ENCODE data around the gene CEP164. TPM values are rescaled to one million over a fixed set of nuclear protein-coding genes. Genes with fewer than 3 reads are reported as not detected.

CEP164 gene
- total and polyA plus RNA-seq, 2 of the 4 experiments (the other 2 are of a cell fraction): 23.3 to 26.9 TPM

DNA sequence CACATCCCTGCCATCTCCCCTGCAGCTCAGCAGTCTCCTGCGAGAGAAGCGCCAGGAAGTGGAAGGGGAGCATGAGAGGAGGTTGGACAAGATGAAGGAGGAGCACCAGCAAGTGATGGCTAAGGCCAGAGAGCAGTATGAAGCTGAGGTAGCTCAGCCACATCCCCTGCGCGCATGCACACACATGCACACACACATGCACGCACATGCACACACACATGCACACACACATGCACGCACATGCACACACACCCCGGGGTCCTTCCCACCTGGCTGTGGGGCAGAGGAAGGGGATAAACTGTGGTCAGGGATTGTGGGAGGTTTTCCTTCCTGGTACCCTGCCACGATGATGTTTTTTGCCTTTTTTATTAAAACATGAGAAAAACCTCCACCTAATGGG, 65.3 kb downstream of the CEP164 start:
- H3K9me3 ChIP-seq (ENCODE audit: control insufficient read depth, insufficient read depth, low read length): no peaks in the 10 kb centered on the region
- no peaks in the 10 kb centered on the region; the same call in 1 of the 2 replicates for H4K20me1 ChIP-seq (ENCODE audit: insufficient read depth, low read length)
- no peak overlapping the region for H3K18ac ChIP-seq (ENCODE audit: low read depth, low read length)
- no peak for DNase-seq
- no peak overlapping the region for H2AK5ac ChIP-seq (ENCODE audit: low read depth, low read length)
- no peak overlapping the region for H4K91ac ChIP-seq (ENCODE audit: insufficient read depth, low read depth, low read length)
- BruUV-seq (replicated peaks): no TSS peak
- no peak overlapping the region for H3K27ac ChIP-seq (ENCODE audit: insufficient read depth, low read length)
- no peaks in the 10 kb centered on the region for H3K27me3 ChIP-seq (ENCODE audit: control insufficient read depth, insufficient read depth, low read length)
- no peak overlapping the region for H3K14ac ChIP-seq (replicated peaks; ENCODE audit: low read depth, low read length)
- H3K4me3 ChIP-seq (ENCODE audit: insufficient read depth, low read depth, low read length): no peak overlapping the region
- H2BK5ac ChIP-seq (ENCODE audit: low read depth, low read length, poor library complexity, severe bottlenecking): no peak overlapping the region
- H2AFZ ChIP-seq (replicated peaks; ENCODE audit: low read length, poor library complexity): no peak overlapping the region
- no CpG with 5 or more reads among the region's 8 CpGs for WGBS, 2 experiments (ENCODE audit: extremely low coverage in 2 of 2, insufficient read length in 1 of 2)
- no peak overlapping the region for H3K56ac ChIP-seq (ENCODE audit: extremely low read depth, insufficient read depth, low read length)
- in situ Hi-C loops (cut with MboI; ENCODE audit: low sequenced_read_pairs) (no loop called here), intact Hi-C loops (cut with micrococcal nuclease) (no loop called here), dilution Hi-C loops (cut with HindIII; ENCODE audit: low sequenced_read_pairs, unreplicated experiment) (no loop called here)
- H2BK120ac ChIP-seq (ENCODE audit: low read depth, low read length): no peak overlapping the region
- CTCF ChIA-PET: no interaction called here
- H3K79me1 ChIP-seq (ENCODE audit: low read depth in 1 of 2, low read length in 2 of 2): peaks cover 0 to 4% of the 10 kb centered on the region in 2 experiments; a peak in 1 of 4 replicates
- H2BK15ac ChIP-seq (ENCODE audit: low read depth, low read length): no peak overlapping the region
- H3K9ac ChIP-seq (ENCODE audit: low read depth, low read length): no peak overlapping the region
- no peak overlapping the region for H2AK9ac ChIP-seq (replicated peaks; ENCODE audit: low read depth, low read length, poor library complexity)
- H4K5ac ChIP-seq (ENCODE audit: low read depth, low read length): no peak overlapping the region
- no peak overlapping the region for H4K8ac ChIP-seq (ENCODE audit: low read depth in 2 of 2, low read length in 2 of 2)
- POLR2A ChIA-PET (ENCODE audit: unreplicated experiment): no interaction called here
- no peak overlapping the region for H3K4ac ChIP-seq (ENCODE audit: low read depth, low read length)
- TF ChIP-seq POLR2A (IDR thresholded peaks at IDR 0.05; ENCODE audit: low read depth, low read length) (no peak), CHD1 (IDR thresholded peaks at IDR 0.05; ENCODE audit: low read depth, low read length) (no peak)
- peaks cover 63% of the 10 kb centered on the region for H3K36me3 ChIP-seq (ENCODE audit: control insufficient read depth, insufficient read depth, low read length)
- H3K23ac ChIP-seq (ENCODE audit: low read depth, low read length): no peak overlapping the region
- no peak for ATAC-seq (ENCODE audit: low read depth)
- peaks cover 5% of the 10 kb centered on the region for H3K4me1 ChIP-seq (ENCODE audit: control insufficient read depth, insufficient read depth, low read length)
- no peak overlapping the region for H2BK20ac ChIP-seq (ENCODE audit: low read depth, low read length)
- no peak overlapping the region for H3K4me2 ChIP-seq (ENCODE audit: low read depth, low read length)
- peaks cover 6% of the 10 kb centered on the region for H3K9me1 ChIP-seq (ENCODE audit: insufficient read depth, low read length)

All from IMR-90 (cell line).